ENCODE measurements around the gene OSER1. TPM values are rescaled to one million over a fixed set of nuclear protein-coding genes. Genes with fewer than 3 reads are reported as not detected.
"Not testable (repeated sequence)": the region's sequence is repeated elsewhere in the genome, so short reads cannot be mapped to it uniquely, and the experiment has no call there.

The OSER1 gene
- polyA plus RNA-seq, 4 donors, result 24.0 to 57.8 (median 51.3) TPM

DNA sequence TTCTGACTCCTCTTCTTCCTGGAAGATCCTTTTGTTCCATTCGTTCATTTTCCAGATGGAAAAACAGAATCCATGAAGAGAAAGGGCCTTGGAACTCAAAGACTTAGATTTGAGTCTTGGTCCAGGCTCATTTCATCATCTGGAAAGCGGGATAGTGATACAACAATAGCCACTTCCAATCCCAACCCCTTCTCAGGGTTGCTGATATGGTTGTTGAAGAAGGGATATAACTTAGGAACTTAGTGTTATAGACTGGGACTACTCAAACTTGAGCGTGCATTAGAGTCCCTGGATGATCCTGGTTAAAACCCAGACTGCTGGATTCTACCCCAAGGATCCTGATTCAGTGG, 37.8 kb upstream of the OSER1 start:
- WGBS, 3 donors, result 50 to 59% (median 58%) methylated on average over 3 of the region's 3 CpGs
- Histone ChIP-seq H3K9me3 (ENCODE audit: control insufficient read depth in 2 of 2, insufficient read depth in 1 of 2, low read depth in 1 of 2, low read length in 1 of 2) (no peaks in the 10 kb centered on the region), H3K27me3 (ENCODE audit: control insufficient read depth in 3 of 3, insufficient read depth in 3 of 3, low read length in 3 of 3) (peaks cover 0 to 15% (median 12%) of the 10 kb centered on the region in 3 donors), H3K4me3 (ENCODE audit: low read depth in 1 of 3, low read length in 3 of 3) (no peak overlapping the region), H3K27ac (ENCODE audit: low read depth in 1 of 3, low read length in 2 of 3) (no peak overlapping the region), H3K36me3 (ENCODE audit: control insufficient read depth in 3 of 3, insufficient read depth in 2 of 3, low read depth in 1 of 3, low read length in 3 of 3) (no peaks in the 10 kb centered on the region), H3K4me1 (ENCODE audit: control insufficient read depth in 3 of 3, insufficient read depth in 2 of 3, low read depth in 1 of 3, low read length in 2 of 3) (no peaks in the 10 kb centered on the region)
- no peak for FAIRE-seq
- DNase-seq, result no peak

- DNase-seq, result peak; percentile 7 to 75
- Histone ChIP-seq H3K9me3 (ENCODE audit: control insufficient read depth in 2 of 2, insufficient read depth in 1 of 2, low read depth in 1 of 2, low read length in 1 of 2) (no peaks in the 10 kb centered on the region), H3K36me3 (ENCODE audit: control insufficient read depth in 3 of 3, insufficient read depth in 2 of 3, low read depth in 1 of 3, low read length in 3 of 3) (no peaks in the 10 kb centered on the region), H3K27me3 (ENCODE audit: control insufficient read depth in 3 of 3, insufficient read depth in 3 of 3, low read length in 3 of 3) (peaks cover 0 to 15% (median 12%) of the 10 kb centered on the region in 3 donors), H3K4me3 (ENCODE audit: low read depth in 1 of 3, low read length in 3 of 3) (peak overlapping the region in 1 of 3 donors; percentile 25), H3K27ac (ENCODE audit: low read depth in 1 of 3, low read length in 2 of 3) (no peak overlapping the region), H3K4me1 (ENCODE audit: control insufficient read depth in 3 of 3, insufficient read depth in 2 of 3, low read depth in 1 of 3, low read length in 2 of 3) (no peaks in the 10 kb centered on the region)
- WGBS, 3 donors, result 7 to 19% (median 15%) methylated on average over 28 to 31 of the region's 31 CpGs
- FAIRE-seq, result no peak
Measured at GRCh38 chr20:44247586-44248409, 37.2 kb upstream of the OSER1 start.

GRCh38 chr20:44247131-44247571, 36.6 kb upstream of the OSER1 start, which contains the start of gene GDAP1L1:
TSS of gene GDAP1L1 (plus strand) at chr20:44247308. CDS start at chr20:44247335, 27 bp downstream.
- DNase-seq, result peak in 1 of 2 donors; percentile 31
- FAIRE-seq, result no peak
- Histone ChIP-seq H3K36me3 (ENCODE audit: control insufficient read depth in 3 of 3, insufficient read depth in 2 of 3, low read depth in 1 of 3, low read length in 3 of 3) (no peaks in the 10 kb centered on the region), H3K9me3 (ENCODE audit: control insufficient read depth in 2 of 2, insufficient read depth in 1 of 2, low read depth in 1 of 2, low read length in 1 of 2) (no peaks in the 10 kb centered on the region), H3K4me1 (ENCODE audit: control insufficient read depth in 3 of 3, insufficient read depth in 2 of 3, low read depth in 1 of 3, low read length in 2 of 3) (no peaks in the 10 kb centered on the region), H3K27me3 (ENCODE audit: control insufficient read depth in 3 of 3, insufficient read depth in 3 of 3, low read length in 3 of 3) (peaks cover 0 to 15% (median 12%) of the 10 kb centered on the region in 3 donors), H3K4me3 (ENCODE audit: low read depth in 1 of 3, low read length in 3 of 3) (peak within 1 kb of the TSS in 1 of 3 donors; percentile 25), H3K27ac (ENCODE audit: low read depth in 1 of 3, low read length in 2 of 3) (no peak within 1 kb of the TSS)
- 3 to 17% (median 16%) methylated on average over 29 to 32 of the region's 32 CpGs for WGBS, 3 donors

GRCh38 chr20:44245977-44246376, 35.4 kb upstream of the OSER1 start:
- peaks cover 0 to 15% (median 12%) of the 10 kb centered on the region in 3 donors for H3K27me3 ChIP-seq (ENCODE audit: control insufficient read depth in 3 of 3, insufficient read depth in 3 of 3, low read length in 3 of 3)
- H3K27ac ChIP-seq (ENCODE audit: low read depth in 1 of 3, low read length in 2 of 3), result no peak overlapping the region
- WGBS, 3 donors, result 55 to 89% (median 79%) methylated on average over 4 of the region's 4 CpGs
- H3K4me3 ChIP-seq (ENCODE audit: low read depth in 1 of 3, low read length in 3 of 3), result no peak overlapping the region
- H3K4me1 ChIP-seq (ENCODE audit: control insufficient read depth in 3 of 3, insufficient read depth in 2 of 3, low read depth in 1 of 3, low read length in 2 of 3), result no peaks in the 10 kb centered on the region
- FAIRE-seq (no peak), DNase-seq (no peak)
- H3K36me3 ChIP-seq (ENCODE audit: control insufficient read depth in 3 of 3, insufficient read depth in 2 of 3, low read depth in 1 of 3, low read length in 3 of 3), result no peaks in the 10 kb centered on the region
- no peaks in the 10 kb centered on the region for H3K9me3 ChIP-seq (ENCODE audit: control insufficient read depth in 2 of 2, insufficient read depth in 1 of 2, low read depth in 1 of 2, low read length in 1 of 2)

- DNase-seq (no peak), FAIRE-seq (no peak)
Measured at GRCh38 chr20:44241796-44242195, 31.2 kb upstream of the OSER1 start.

DNA sequence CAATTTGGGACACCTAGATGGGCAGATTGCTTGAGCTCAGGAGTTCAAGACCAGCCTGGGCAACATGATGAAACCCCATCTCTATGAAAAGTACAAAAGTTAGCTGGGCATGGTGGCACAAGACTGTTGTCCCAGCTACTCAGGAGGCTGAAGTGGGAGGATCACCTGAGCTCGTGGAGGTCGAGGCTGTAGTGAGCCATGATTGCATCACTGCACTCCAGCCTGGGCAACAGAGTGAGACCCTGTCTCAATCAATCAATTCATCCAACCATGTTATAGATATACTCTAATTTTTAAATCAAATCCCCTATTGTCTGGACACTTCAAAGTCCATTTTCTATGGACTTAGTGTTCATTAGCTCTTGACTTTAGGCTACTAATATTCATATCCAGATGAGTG, 26.3 kb upstream of the OSER1 start:
- not testable (repeated sequence) for H3K9me3 ChIP-seq (ENCODE audit: control insufficient read depth in 2 of 2, insufficient read depth in 1 of 2, low read depth in 1 of 2, low read length in 1 of 2); H3K27me3 ChIP-seq (ENCODE audit: control insufficient read depth in 3 of 3, insufficient read depth in 3 of 3, low read length in 3 of 3); H3K4me3 ChIP-seq (ENCODE audit: low read depth in 1 of 3, low read length in 3 of 3); DNase-seq; H3K4me1 ChIP-seq (ENCODE audit: control insufficient read depth in 3 of 3, insufficient read depth in 2 of 3, low read depth in 1 of 3, low read length in 2 of 3); H3K27ac ChIP-seq (ENCODE audit: low read depth in 1 of 3, low read length in 2 of 3); H3K36me3 ChIP-seq (ENCODE audit: control insufficient read depth in 3 of 3, insufficient read depth in 2 of 3, low read depth in 1 of 3, low read length in 3 of 3); FAIRE-seq
- 72 to 80% (median 77%) methylated on average over 2 of the region's 2 CpGs for WGBS, 3 donors

More at GRCh38 chr20:44241796-44242195, 31.2 kb upstream of the OSER1 start:
- Histone ChIP-seq H3K4me3 (ENCODE audit: low read depth in 1 of 3, low read length in 3 of 3) (no peak overlapping the region), H3K36me3 (ENCODE audit: control insufficient read depth in 3 of 3, insufficient read depth in 2 of 3, low read depth in 1 of 3, low read length in 3 of 3) (no peaks in the 10 kb centered on the region), H3K27ac (ENCODE audit: low read depth in 1 of 3, low read length in 2 of 3) (no peak overlapping the region), H3K27me3 (ENCODE audit: control insufficient read depth in 3 of 3, insufficient read depth in 3 of 3, low read length in 3 of 3) (peaks cover 0 to 3% (median 0%) of the 10 kb centered on the region in 3 donors), H3K9me3 (ENCODE audit: control insufficient read depth in 2 of 2, insufficient read depth in 1 of 2, low read depth in 1 of 2, low read length in 1 of 2) (peaks cover 0 to 2% of the 10 kb centered on the region in 2 donors), H3K4me1 (ENCODE audit: control insufficient read depth in 3 of 3, insufficient read depth in 2 of 3, low read depth in 1 of 3, low read length in 2 of 3) (no peaks in the 10 kb centered on the region)
- 88 to 91% (median 91%) methylated on average over 2 of the region's 2 CpGs for WGBS, 3 donors

DNA sequence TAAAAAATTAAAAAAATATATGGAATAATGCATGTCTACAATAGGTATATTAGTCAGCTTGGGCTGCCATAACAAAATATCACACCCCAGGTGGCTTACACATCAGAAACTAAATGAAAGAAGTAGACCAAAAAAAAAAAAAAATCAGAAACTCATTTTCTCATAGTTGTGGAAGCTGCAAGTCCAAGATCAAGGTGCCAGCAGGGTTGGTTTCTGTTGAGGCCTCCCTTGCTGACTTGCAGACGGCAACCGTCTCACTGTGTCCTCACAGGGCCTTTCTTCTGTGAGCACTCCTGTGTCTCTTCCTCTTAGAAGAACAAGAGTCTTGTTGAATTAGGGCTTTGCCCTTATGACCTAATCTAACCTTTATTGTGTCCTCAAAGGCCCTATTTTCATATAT, 25.1 kb upstream of the OSER1 start:
- H3K9me3 ChIP-seq (ENCODE audit: control insufficient read depth in 2 of 2, insufficient read depth in 1 of 2, low read depth in 1 of 2, low read length in 1 of 2), result peaks cover 0 to 2% of the 10 kb centered on the region in 2 donors
- H3K27me3 ChIP-seq (ENCODE audit: control insufficient read depth in 3 of 3, insufficient read depth in 3 of 3, low read length in 3 of 3), result no peaks in the 10 kb centered on the region
- no peak for DNase-seq
- no peaks in the 10 kb centered on the region for H3K4me1 ChIP-seq (ENCODE audit: control insufficient read depth in 3 of 3, insufficient read depth in 2 of 3, low read depth in 1 of 3, low read length in 2 of 3)
- H3K4me3 ChIP-seq (ENCODE audit: low read depth in 1 of 3, low read length in 3 of 3), result no peak overlapping the region
- no peak overlapping the region for H3K27ac ChIP-seq (ENCODE audit: low read depth in 1 of 3, low read length in 2 of 3)
- no peaks in the 10 kb centered on the region for H3K36me3 ChIP-seq (ENCODE audit: control insufficient read depth in 3 of 3, insufficient read depth in 2 of 3, low read depth in 1 of 3, low read length in 3 of 3)
- no peak for FAIRE-seq
- WGBS, 3 donors, result 95 to 98% (median 96%) methylated on average over 2 of the region's 2 CpGs

GRCh38 chr20:44234566-44235317, 24.2 kb upstream of the OSER1 start:
- no peaks in the 10 kb centered on the region for H3K4me1 ChIP-seq (ENCODE audit: control insufficient read depth in 3 of 3, insufficient read depth in 2 of 3, low read depth in 1 of 3, low read length in 2 of 3)
- no peak for FAIRE-seq
- WGBS, 3 donors, result 88 to 92% (median 92%) methylated on average over 14 of the region's 14 CpGs
- H3K27me3 ChIP-seq (ENCODE audit: control insufficient read depth in 3 of 3, insufficient read depth in 3 of 3, low read length in 3 of 3), result no peaks in the 10 kb centered on the region
- no peak for DNase-seq
- no peak overlapping the region for H3K27ac ChIP-seq (ENCODE audit: low read depth in 1 of 3, low read length in 2 of 3)
- H3K9me3 ChIP-seq (ENCODE audit: control insufficient read depth in 2 of 2, insufficient read depth in 1 of 2, low read depth in 1 of 2, low read length in 1 of 2), result peaks cover 0 to 2% of the 10 kb centered on the region in 2 donors
- H3K36me3 ChIP-seq (ENCODE audit: control insufficient read depth in 3 of 3, insufficient read depth in 2 of 3, low read depth in 1 of 3, low read length in 3 of 3), result no peaks in the 10 kb centered on the region
- H3K4me3 ChIP-seq (ENCODE audit: low read depth in 1 of 3, low read length in 3 of 3), result no peak overlapping the region

All from small intestine (tissue), 7 donors.